ENCODE data around the gene C3orf22.

C3orf22 gene

DNA sequence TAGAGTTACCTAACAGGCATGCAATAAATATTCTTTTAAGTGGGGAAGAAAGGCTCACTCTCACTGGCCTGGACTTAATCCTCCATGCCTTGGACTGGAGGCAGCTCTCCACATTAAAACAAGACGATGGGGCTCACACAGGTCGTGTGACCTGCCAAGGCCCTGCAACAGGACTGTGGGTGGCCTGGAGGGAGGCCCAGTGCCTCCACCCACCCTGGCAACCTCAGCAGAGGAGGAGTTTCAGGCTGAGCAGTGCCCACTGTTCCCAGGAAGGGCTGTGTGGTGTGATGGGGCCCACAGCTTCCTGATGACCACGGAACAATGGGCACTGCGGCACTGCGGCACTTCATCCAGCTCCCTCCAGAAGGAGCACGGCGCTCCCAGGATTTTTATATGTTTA lies 46.7 kb downstream of the C3orf22 start:
- peak; percentile 29 for DNase-seq (ENCODE audit: low spot score)

DNA sequence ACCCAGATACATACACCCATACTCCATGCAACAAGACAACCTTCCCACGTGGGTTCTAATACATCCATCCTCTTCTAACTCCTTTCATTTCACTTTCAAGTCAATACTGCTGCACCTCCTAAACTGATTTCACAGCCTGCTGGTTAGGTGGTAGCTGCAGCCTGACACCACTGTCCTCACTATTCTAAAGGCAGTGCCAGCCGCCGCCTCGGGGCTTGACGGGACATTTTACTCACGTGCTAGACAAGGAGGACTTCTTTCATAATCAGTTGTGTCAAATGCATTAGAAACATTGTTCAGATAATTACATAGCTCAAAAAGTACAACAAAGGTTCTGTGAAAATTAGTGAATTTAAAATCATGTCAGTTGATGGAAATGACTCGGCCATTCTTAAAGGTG lies 47.4 kb downstream of the C3orf22 start:
- DNase-seq (ENCODE audit: low spot score), result no peak

DNA sequence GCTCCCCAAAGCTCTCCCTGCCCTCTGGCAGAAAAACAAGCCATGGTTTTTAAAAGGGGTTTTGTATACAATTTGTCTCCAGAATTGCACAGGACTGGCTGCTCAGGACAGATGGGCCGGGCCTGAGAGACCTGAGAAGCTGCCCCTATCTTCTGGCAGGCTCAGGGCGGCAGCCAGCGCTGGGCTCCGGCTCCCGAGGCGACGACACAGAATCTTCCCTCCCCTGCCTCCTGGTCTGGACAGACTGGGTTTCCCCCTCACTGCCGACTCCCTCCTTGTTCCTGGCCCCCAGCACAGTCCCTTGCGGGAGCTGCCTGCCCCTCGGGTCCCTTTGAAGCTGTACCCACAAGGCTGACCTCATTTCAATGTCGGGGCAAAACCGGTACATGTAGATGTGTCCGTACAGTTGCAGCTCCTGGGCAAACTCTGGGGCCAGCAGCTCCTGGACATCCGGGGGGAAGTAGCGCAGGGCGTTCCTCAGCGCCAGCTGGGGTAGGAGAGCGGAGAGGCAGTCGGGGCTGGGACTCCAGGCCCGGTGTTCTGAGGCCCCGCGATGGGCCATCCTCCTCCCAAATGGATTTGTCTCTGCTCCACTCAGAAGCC lies 48.3 kb downstream of the C3orf22 start:
- no peak for DNase-seq (ENCODE audit: low spot score)

DNA sequence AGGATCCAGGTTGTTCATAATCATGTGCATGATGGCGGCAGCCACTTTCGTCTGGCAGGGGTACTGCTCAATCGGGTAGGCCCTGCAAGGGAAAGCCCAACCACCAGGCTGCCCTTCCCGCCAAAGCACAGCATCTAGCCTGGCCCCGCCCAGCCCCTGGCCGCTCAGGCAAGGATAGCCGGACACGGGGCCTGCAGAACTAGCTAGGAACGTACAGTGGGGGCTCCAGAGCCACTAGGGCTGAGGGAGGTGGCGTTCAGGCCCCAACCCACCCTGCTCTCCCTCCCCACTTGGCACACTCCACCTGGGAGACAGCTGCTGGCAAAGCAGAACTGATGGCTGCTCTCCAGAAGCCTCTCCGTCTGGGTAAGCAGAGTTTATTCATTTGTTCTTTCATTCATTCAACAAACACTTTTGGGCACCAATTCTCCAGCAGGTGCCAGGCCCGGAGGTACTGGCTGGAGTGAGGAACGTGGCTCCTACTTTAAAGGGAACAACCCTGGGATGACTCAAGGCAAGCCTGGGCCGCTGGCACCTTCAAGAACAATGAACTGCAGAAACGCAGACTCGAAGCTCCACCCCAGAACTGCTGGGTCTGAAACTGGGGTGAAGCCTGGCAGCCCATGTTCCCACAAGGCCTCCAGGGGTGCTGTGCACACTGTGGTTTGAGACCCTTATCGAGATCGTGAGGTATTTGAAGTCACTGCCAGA lies 49.0 kb downstream of the C3orf22 start:
- no peak for DNase-seq (ENCODE audit: low spot score)

DNA sequence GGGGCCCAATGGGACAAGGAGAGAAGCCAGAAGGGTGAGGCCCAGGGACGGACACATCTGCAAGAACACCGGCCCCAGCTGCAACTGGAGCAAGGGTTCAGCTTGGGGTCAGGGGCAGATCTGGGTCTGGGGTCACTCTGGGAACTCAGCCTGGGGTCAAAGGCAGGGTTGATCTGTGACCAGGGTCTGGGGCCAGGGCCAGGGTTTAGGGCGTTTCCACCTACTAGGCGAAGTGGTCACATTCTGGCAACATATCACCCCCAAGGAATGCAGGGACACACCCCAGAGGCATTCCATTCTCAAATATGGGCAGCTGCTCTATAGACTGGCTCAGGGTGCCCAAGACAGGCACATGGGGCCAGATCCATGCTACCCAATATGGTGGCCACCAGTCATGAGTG lies 50.2 kb downstream of the C3orf22 start:
- no peak for DNase-seq (ENCODE audit: low spot score)

DNA sequence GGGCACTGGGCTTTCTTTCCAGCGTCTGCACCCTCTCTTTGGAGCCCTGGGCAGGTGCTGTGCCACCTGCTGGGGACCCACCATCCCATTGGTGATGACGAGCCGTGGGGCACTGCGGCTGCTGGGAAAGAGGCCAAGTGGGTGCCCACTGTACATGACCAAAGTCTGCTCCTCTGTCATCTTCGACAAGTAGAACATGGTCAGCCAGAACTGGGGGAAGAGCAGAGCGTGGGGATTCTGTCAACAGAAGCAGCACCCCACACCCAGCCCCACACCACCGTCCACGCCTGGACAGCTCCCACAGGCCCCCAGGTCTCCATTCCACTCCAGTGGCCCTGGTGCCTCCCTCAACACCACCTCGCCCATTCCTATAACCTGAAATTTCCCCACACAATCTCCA lies 50.8 kb downstream of the C3orf22 start:
- DNase-seq (ENCODE audit: low spot score), result no peak

DNA sequence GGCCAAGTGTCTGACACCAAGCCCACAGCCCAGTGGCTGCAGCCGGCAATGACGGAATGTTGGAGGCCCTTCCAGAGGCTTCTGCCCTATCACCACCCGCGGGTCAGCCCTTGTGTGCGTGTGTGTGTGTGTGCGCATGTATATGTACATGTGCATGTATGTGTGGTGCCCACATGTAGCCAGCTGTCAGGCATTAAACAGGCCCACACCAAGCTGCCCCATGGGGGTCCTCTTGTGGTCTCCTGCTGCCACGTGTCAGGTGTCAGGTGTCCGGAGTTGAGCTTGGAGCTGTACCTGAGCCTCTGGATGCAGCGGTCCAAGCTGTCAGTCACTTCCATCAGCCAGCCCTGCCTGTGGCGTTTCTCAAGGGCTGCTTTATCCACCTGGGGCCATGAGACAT lies 55.0 kb downstream of the C3orf22 start:
- no peak for DNase-seq (ENCODE audit: low spot score)

DNA sequence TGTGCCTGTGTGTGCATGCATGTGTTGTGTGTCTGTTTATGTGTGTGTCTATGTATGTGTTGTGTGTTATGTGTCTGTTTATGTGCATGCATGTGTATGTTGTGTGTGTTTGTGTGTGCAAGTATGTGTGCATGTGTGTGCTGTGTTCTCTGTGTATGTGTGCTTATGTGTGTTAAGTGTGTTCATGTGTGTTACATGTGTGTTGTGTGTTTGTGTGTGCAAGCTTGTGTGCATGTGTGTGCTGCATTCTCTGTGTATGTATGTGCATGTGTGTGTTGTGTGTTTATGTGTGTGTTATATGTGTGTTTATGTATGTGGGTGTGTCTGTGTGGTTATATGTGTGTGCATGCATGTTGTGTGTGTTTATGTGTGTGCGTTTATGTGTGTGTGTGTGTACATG lies 56.1 kb downstream of the C3orf22 start:
- no peak for DNase-seq (ENCODE audit: low spot score)

DNA sequence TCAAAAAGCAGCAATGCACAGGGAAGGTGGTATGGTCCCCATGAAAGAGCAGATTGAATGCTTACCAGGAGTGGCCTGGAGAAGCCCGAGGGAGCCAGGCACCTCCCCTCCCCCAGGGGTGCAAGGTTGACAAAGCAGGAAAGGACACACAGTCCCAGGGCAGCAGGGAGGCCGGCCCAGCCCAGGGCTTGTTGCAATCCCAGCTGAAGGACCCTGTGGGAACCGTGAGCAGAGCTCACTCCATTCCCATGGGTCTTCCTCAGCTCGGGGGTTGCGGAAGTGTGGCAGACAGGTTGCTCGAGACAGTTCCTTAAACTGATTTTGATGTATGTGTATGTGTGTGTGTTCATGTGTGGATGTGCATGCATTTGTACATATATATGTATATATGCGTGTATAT lies 57.0 kb downstream of the C3orf22 start:
- DNase-seq (ENCODE audit: low spot score), result no peak

DNA sequence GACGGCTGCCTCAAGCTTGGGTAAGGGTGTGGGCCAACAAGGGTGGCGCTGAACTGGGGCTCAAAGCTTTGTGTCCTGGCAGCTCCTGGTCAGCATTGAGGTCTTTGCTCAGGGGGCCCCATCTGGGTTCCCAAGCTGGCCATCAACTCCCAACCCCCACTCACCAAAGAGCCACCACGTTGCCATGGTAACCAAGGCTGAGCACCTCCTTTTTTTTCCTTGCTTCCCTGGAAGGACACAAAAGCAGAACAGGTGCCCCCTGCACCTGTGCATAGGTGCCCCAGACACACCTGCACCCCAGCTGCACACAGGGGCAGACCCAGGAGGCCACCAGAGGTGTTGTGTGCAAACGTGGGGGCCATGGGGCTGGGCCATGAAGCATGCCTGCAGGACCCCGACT lies 57.7 kb downstream of the C3orf22 start:
- DNase-seq (ENCODE audit: low spot score), result no peak

DNA sequence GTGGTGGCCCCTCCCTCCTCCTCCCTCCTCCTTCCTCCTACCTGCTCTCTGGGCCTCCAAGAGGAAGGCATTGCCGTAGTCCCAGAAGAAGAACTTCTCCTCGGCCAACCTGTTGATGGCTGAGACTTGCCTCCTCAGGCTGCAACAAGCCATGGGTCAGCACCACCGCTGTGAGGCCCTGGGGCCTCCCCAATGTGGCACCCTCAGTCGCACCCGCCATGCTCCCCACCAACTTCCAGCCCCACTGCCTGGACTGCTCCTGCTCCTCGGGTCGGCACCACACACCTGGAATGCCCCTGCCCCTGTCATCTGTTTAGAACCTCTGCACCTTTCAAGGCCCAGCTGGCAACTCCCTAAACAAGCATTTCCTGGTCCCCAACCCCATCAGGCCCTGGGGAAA lies 58.7 kb downstream of the C3orf22 start:
- no peak for DNase-seq (ENCODE audit: low spot score)
